Measurements from ENCODE around the gene LYRM4. TPM values are rescaled to one million over a fixed set of nuclear protein-coding genes. Genes with fewer than 3 reads are reported as not detected.
A peak's percentile ranks its signal among the peaks of the same experiment; 100 is the strongest.

Gene LYRM4
- total and polyA plus RNA-seq, 9 of the 15 experiments (the other 6 are each of a cell fraction or from before 2014, with no cell fraction given), result 24.2 to 69.4 (median 41.8) TPM

DNA sequence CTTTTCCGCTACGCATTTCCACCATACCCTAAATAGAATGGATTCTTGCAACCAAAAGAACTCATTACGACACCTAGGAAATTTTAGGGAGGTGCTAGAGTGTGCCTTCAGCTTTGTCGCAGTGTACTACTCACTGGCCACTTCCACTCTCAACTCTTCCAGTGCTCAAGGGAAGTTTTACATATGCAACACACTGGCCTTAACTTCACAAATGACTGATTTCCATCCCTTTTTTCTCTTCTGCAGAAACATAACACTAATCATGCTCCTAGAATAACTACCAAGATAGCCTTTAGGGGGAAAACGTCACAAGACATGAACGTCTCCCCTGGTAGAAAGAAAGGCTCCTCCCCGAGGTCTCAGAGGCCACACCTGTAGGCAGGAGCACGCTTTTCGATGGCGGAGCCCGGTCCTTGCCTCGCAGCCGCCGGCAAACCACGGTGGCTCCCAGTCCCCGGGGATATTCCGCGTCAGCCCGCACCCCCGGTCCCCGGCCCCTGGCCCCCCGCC is 584 bp downstream of the LYRM4 start (continued):
- TF ChIP-seq ZNF592 (IDR thresholded peaks at IDR 0.05), result no peak
- TF ChIP-seq NBN (IDR thresholded peaks at IDR 0.05; ENCODE audit: low read depth), result 0 out of 2 replicates have a peak, but pooled peaks have one; percentile 16
- TF ChIP-seq SAFB2 (IDR thresholded peaks at IDR 0.05; ENCODE audit: borderline replicate concordance, low read depth, low read length, severe bottlenecking), result no peak
- TF ChIP-seq EHMT2 (IDR thresholded peaks at IDR 0.05), result peak; percentile 18; the same call in 1 of the 2 replicates
- TF ChIP-seq SMC3 (conservative IDR thresholded peaks at IDR 0.05; ENCODE audit: insufficient read depth, low read depth, low read length), result no peak
- no peak for TF ChIP-seq RUNX1 (IDR thresholded peaks at IDR 0.05; ENCODE audit: low read depth)
- TF ChIP-seq, protein P1, sequence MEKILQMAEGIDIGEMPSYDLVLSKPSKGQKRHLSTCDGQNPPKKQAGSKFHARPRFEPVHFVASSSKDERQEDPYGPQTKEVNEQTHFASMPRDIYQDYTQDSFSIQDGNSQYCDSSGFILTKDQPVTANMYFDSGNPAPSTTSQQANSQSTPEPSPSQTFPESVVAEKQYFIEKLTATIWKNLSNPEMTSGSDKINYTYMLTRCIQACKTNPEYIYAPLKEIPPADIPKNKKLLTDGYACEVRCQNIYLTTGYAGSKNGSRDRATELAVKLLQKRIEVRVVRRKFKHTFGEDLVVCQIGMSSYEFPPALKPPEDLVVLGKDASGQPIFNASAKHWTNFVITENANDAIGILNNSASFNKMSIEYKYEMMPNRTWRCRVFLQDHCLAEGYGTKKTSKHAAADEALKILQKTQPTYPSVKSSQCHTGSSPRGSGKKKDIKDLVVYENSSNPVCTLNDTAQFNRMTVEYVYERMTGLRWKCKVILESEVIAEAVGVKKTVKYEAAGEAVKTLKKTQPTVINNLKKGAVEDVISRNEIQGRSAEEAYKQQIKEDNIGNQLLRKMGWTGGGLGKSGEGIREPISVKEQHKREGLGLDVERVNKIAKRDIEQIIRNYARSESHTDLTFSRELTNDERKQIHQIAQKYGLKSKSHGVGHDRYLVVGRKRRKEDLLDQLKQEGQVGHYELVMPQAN (IDR thresholded peaks at IDR 0.05; ENCODE audit: borderline replicate concordance), result peak; percentile 75; the same call in 1 of the 2 replicates
- TF ChIP-seq, protein P2, sequence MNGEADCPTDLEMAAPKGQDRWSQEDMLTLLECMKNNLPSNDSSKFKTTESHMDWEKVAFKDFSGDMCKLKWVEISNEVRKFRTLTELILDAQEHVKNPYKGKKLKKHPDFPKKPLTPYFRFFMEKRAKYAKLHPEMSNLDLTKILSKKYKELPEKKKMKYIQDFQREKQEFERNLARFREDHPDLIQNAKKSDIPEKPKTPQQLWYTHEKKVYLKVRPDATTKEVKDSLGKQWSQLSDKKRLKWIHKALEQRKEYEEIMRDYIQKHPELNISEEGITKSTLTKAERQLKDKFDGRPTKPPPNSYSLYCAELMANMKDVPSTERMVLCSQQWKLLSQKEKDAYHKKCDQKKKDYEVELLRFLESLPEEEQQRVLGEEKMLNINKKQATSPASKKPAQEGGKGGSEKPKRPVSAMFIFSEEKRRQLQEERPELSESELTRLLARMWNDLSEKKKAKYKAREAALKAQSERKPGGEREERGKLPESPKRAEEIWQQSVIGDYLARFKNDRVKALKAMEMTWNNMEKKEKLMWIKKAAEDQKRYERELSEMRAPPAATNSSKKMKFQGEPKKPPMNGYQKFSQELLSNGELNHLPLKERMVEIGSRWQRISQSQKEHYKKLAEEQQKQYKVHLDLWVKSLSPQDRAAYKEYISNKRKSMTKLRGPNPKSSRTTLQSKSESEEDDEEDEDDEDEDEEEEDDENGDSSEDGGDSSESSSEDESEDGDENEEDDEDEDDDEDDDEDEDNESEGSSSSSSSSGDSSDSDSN (IDR thresholded peaks at IDR 0.05; ENCODE audit: borderline replicate concordance in 1 of 2, low read depth in 2 of 2, low read length in 2 of 2), result 0 out of 4 replicates have a peak, but pooled peaks of 1 of the 2 experiments have one; percentile 58
- TF ChIP-seq ZNF384 (IDR thresholded peaks at IDR 0.05; ENCODE audit: low read depth, low read length), result no peak
- no peak for TF ChIP-seq POLR2B (IDR thresholded peaks at IDR 0.05; ENCODE audit: low read depth, partially characterized antibody)
- TF ChIP-seq, protein P3, sequence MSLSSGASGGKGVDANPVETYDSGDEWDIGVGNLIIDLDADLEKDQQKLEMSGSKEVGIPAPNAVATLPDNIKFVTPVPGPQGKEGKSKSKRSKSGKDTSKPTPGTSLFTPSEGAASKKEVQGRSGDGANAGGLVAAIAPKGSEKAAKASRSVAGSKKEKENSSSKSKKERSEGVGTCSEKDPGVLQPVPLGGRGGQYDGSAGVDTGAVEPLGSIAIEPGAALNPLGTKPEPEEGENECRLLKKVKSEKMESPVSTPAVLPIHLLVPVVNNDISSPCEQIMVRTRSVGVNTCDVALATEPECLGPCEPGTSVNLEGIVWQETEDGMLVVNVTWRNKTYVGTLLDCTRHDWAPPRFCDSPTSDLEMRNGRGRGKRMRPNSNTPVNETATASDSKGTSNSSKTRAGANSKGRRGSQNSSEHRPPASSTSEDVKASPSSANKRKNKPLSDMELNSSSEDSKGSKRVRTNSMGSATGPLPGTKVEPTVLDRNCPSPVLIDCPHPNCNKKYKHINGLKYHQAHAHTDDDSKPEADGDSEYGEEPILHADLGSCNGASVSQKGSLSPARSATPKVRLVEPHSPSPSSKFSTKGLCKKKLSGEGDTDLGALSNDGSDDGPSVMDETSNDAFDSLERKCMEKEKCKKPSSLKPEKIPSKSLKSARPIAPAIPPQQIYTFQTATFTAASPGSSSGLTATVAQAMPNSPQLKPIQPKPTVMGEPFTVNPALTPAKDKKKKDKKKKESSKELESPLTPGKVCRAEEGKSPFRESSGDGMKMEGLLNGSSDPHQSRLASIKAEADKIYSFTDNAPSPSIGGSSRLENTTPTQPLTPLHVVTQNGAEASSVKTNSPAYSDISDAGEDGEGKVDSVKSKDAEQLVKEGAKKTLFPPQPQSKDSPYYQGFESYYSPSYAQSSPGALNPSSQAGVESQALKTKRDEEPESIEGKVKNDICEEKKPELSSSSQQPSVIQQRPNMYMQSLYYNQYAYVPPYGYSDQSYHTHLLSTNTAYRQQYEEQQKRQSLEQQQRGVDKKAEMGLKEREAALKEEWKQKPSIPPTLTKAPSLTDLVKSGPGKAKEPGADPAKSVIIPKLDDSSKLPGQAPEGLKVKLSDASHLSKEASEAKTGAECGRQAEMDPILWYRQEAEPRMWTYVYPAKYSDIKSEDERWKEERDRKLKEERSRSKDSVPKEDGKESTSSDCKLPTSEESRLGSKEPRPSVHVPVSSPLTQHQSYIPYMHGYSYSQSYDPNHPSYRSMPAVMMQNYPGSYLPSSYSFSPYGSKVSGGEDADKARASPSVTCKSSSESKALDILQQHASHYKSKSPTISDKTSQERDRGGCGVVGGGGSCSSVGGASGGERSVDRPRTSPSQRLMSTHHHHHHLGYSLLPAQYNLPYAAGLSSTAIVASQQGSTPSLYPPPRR (CRISPR knock-in tag; IDR thresholded peaks at IDR 0.05; ENCODE audit: borderline replicate concordance), result no peak
- TF ChIP-seq ZNF507 (tag; conservative IDR thresholded peaks at IDR 0.05), result no peak
- TF ChIP-seq POLR2H (tag; IDR thresholded peaks at IDR 0.05; ENCODE audit: low read depth), result 0 out of 2 replicates have a peak, but pooled peaks have one; percentile 10
- TF ChIP-seq ETV5 (CRISPR knock-in tag; IDR thresholded peaks at IDR 0.05; ENCODE audit: low read depth), result no peak

Data from K562 (cell line).